Mammary epithelial cell (primary cell): ENCODE measurements around the gene BCORL1.

Experiments
- EZH2 ChIP-seq: IDR thresholded peaks from 2 replicates; pipeline ENCODE4 v1.6.1; 2012; ENCODE audit warnings: low read length, inconsistent platforms, borderline replicate concordance
- TF ChIP-seq, protein P1 (sequence below), 2 donors: IDR thresholded peaks in 1 of 2; conservative IDR thresholded peaks in 1 of 2; 2 replicates each; pipeline ENCODE4 v1.5.1; 2011 to 2012; ENCODE audit warnings: inconsistent platforms in 2 of 2, low read length in 2 of 2, mild to moderate bottlenecking in 2 of 2, control low read depth in 1 of 2, low read depth in 1 of 2; ENCODE audit not compliant: insufficient read depth in 1 of 2; ENCODE audit errors: extremely low read depth in 1 of 2

DNA sequence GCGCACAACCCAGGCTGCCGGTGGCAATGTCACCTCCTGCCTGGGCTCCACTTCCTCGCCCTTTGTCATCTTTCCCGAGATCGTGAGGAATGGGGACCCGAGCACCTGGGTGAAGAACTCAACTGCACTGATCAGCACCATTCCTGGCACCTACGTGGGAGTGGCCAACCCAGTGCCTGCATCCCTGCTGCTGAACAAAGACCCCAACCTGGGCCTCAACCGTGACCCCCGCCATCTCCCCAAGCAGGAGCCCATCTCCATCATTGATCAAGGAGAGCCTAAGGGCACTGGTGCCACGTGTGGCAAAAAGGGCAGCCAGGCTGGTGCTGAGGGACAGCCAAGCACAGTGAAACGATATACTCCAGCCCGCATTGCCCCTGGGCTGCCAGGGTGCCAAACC, 32.3 kb downstream of the BCORL1 start:
- TF ChIP-seq, protein P1, sequence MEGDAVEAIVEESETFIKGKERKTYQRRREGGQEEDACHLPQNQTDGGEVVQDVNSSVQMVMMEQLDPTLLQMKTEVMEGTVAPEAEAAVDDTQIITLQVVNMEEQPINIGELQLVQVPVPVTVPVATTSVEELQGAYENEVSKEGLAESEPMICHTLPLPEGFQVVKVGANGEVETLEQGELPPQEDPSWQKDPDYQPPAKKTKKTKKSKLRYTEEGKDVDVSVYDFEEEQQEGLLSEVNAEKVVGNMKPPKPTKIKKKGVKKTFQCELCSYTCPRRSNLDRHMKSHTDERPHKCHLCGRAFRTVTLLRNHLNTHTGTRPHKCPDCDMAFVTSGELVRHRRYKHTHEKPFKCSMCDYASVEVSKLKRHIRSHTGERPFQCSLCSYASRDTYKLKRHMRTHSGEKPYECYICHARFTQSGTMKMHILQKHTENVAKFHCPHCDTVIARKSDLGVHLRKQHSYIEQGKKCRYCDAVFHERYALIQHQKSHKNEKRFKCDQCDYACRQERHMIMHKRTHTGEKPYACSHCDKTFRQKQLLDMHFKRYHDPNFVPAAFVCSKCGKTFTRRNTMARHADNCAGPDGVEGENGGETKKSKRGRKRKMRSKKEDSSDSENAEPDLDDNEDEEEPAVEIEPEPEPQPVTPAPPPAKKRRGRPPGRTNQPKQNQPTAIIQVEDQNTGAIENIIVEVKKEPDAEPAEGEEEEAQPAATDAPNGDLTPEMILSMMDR (conservative IDR thresholded peaks at IDR 0.05 in 1 of 2, IDR thresholded peaks at IDR 0.05 in 1 of 2; ENCODE audit: extremely low read depth in 1 of 2, insufficient read depth in 1 of 2, low read depth in 1 of 2, low read length in 2 of 2), result no peak
- TF ChIP-seq EZH2, result no peak
